ENCODE data around the gene TDRD1. TPM values are rescaled to one million over a fixed set of nuclear protein-coding genes. Genes with fewer than 3 reads are reported as not detected.

Gene TDRD1
- total and polyA plus RNA-seq, 3 experiments from 2014 or later = 0.13 to 0.16 (median 0.14) TPM

DNA sequence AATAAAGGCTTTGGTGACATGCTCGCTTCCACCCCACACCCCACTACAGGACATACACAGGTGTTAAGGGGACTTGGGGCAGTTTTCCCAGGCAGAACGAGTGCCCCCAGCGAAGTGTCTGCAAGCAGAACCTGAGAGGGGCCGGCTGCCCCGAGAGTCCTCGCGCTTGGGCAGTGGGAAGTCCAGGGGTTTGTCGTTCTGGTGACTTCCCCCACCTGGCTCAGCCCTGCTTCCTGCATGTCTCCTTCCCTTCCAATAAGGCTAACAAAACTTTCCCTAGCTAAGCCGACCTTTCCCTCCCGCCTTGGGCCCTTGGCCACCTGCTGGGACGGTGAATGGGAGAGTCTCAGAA is 60.8 kb downstream of the TDRD1 start:
- H3K27ac ChIP-seq (ENCODE audit: low read depth, low read length) = no peak overlapping the region
- DNase-seq = no peak
- no peaks in the 10 kb centered on the region for H3K9me3 ChIP-seq (ENCODE audit: low read length)
- no peaks in the 10 kb centered on the region for H3K36me3 Mint-ChIP-seq
- H3K9me3 Mint-ChIP-seq = no peaks in the 10 kb centered on the region
- H3K36me3 ChIP-seq (ENCODE audit: insufficient read depth, low read length) = no peaks in the 10 kb centered on the region
- ChIA-PET POLR2A (no interaction called here), CTCF (no interaction called here)
- no peaks in the 10 kb centered on the region for H3K4me1 ChIP-seq (ENCODE audit: insufficient read depth, low read length)
- no peak overlapping the region for H3K27ac Mint-ChIP-seq
- peaks cover 47 to 74% of the 10 kb centered on the region in 2 donors for H3K27me3 Mint-ChIP-seq
- peak overlapping the region in 3 of 7 donors; percentile 19 to 32 (median 20) for H3K4me3 Mint-ChIP-seq
- H3K4me1 Mint-ChIP-seq = peaks cover 4 to 14% (median 5%) of the 10 kb centered on the region in 3 donors
- no peak overlapping the region for H3K4me3 ChIP-seq (ENCODE audit: low read length)
- H3K27me3 ChIP-seq (ENCODE audit: insufficient read depth, low read length, poor library complexity, severe bottlenecking) = peaks cover 16% of the 10 kb centered on the region

DNA sequence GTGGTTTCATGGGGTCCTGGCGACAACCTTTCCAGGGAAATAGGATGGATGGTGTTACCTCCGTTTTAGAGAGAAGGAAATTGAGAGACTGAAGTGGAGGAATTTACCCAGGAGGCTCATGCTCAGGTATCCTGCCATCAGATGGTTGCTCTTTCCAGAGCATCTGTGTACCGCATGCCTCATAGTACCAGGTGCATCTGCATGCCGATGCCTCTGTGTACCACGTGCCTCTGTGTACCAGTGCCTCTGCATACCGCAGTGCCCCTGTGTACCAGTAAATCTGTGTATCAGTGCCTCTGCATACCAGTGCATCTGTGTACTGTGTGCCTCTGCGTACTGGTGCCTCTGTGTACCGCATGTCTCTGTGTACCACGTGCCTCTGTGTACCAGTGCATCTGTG is 63.1 kb downstream of the TDRD1 start:
- POLR2A ChIA-PET = no interaction called here
- no peak overlapping the region for H3K4me3 ChIP-seq (ENCODE audit: low read length)
- H3K9me3 ChIP-seq (ENCODE audit: low read length) = no peaks in the 10 kb centered on the region

DNA sequence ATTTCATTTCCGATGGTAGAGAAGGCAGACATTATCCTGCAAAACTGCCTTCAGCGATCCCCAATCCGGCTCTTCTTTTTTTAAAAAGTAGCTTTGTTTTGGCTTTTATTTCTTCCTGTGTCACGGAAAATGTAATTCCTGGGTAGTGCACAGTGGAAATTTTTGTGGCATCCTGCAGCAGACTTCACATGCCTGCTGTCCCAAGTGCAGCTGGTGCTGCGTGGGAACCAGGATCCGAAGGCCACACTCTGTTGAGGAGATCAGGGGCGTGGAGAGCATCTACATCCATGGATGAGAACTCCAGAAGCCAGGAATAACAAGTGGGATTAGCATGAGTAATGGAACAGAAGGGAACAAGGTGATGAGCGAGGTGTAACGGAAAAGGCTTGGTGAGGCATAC is 64.5 kb downstream of the TDRD1 start:
- no peak for DNase-seq
- H3K27me3 Mint-ChIP-seq = peaks cover 30 to 66% of the 10 kb centered on the region in 2 donors
- no peak overlapping the region for H3K27ac Mint-ChIP-seq
- Histone ChIP-seq H3K27ac (ENCODE audit: low read depth, low read length) (no peak overlapping the region), H3K4me3 (ENCODE audit: low read length) (no peak overlapping the region), H3K9me3 (ENCODE audit: low read length) (no peaks in the 10 kb centered on the region), H3K36me3 (ENCODE audit: insufficient read depth, low read length) (no peaks in the 10 kb centered on the region), H3K27me3 (ENCODE audit: insufficient read depth, low read length, poor library complexity, severe bottlenecking) (peaks cover 11% of the 10 kb centered on the region), H3K4me1 (ENCODE audit: insufficient read depth, low read length) (no peaks in the 10 kb centered on the region)
- no peaks in the 10 kb centered on the region for H3K36me3 Mint-ChIP-seq
- H3K4me1 Mint-ChIP-seq = peaks cover 4 to 16% (median 5%) of the 10 kb centered on the region in 3 donors
- H3K4me3 Mint-ChIP-seq = no peak overlapping the region
- no peaks in the 10 kb centered on the region for H3K9me3 Mint-ChIP-seq
- ChIA-PET CTCF (interaction anchor here (1.0 kb wide), 1 partner anchor 14 kb away, joined by 3 read pairs; no protein-coding TSS in a partner anchor), POLR2A (no interaction called here)

More for the DNA sequence above, 63.1 kb downstream of the TDRD1 start:
- Mint-ChIP-seq H3K36me3 (no peaks in the 10 kb centered on the region), H3K27me3 (peaks cover 39 to 75% of the 10 kb centered on the region in 2 donors), H3K27ac (no peak overlapping the region), H3K9me3 (no peaks in the 10 kb centered on the region), H3K4me1 (peaks cover 4 to 19% (median 5%) of the 10 kb centered on the region in 3 donors), H3K4me3 (no peak overlapping the region)
- Histone ChIP-seq H3K4me1 (ENCODE audit: insufficient read depth, low read length) (no peaks in the 10 kb centered on the region), H3K27ac (ENCODE audit: low read depth, low read length) (no peak overlapping the region), H3K27me3 (ENCODE audit: insufficient read depth, low read length, poor library complexity, severe bottlenecking) (peaks cover 16% of the 10 kb centered on the region), H3K36me3 (ENCODE audit: insufficient read depth, low read length) (no peaks in the 10 kb centered on the region)
- CTCF ChIA-PET = no interaction called here
- DNase-seq = no peak

DNA sequence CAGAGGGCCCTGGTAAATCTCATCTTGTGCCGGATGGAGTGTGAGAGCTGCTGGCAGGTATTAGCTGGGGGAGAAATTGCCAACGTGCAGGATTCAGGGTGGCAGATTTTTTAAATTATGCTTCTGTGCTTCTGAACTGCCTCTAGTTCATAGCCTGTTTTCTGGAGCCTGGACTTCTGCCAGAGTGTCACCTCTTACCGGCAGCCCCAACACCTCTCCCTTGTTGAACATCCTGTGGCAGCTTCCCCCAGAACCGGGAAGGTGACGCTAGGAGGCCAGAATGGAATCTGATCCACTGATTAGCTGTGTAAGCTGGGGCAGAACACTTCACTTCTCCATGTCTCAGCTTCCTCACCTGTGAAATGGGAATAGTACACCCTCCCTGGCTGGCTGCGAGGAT is 65.0 kb downstream of the TDRD1 start:
- no peaks in the 10 kb centered on the region for H3K4me1 ChIP-seq (ENCODE audit: insufficient read depth, low read length)
- ChIA-PET CTCF (interaction anchor here (1.0 kb wide), 1 partner anchor 15 kb away, joined by 3 read pairs; no protein-coding TSS in a partner anchor), POLR2A (no interaction called here)
- H3K36me3 ChIP-seq (ENCODE audit: insufficient read depth, low read length) = no peaks in the 10 kb centered on the region
- no peaks in the 10 kb centered on the region for H3K9me3 ChIP-seq (ENCODE audit: low read length)
- Mint-ChIP-seq H3K4me1 (peaks cover 0 to 12% (median under 1%) of the 10 kb centered on the region in 3 donors), H3K9me3 (no peaks in the 10 kb centered on the region), H3K36me3 (no peaks in the 10 kb centered on the region), H3K4me3 (no peak overlapping the region), H3K27ac (peak overlapping the region in 1 of 8 donors; percentile 47), H3K27me3 (peaks cover 28 to 62% of the 10 kb centered on the region in 2 donors)
- no peak for DNase-seq
- no peak overlapping the region for H3K27ac ChIP-seq (ENCODE audit: low read depth, low read length)
- H3K4me3 ChIP-seq (ENCODE audit: low read length) = no peak overlapping the region
- H3K27me3 ChIP-seq (ENCODE audit: insufficient read depth, low read length, poor library complexity, severe bottlenecking) = peaks cover 11% of the 10 kb centered on the region

DNA sequence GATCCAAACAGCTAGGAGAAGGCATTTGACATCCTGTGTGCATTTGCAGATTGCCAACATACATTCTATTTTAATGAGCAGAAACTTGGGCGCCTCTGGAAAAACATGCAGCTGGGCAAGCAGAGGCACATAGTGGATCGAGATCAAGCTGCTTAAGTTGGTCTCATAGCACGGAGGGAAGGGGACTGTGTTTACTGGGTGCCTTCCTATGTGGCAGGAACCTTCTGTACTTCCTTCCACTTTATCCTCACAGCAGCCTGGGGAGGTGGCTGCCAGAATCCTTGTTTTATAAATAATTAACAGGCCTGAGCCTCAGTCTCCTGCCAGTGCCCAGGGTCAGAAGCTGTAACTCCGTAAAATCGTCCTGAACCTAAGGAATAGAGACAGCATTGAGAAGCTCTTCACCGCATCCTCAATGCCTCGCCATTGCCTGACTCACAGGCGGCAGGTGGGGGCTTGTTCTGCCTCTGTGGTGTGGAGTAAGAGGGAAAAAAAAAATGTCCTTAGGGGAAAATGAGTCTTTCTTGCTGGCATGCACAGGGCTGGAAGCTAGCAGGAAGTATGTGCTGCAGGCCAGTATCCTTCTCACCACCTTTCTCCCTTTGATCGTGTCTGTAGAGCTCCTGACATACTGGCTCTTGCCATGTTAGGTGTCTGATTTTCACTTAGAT is 66.1 kb downstream of the TDRD1 start:
- CTCF ChIA-PET = no interaction called here
- POLR2A ChIA-PET = no interaction called here
- no peaks in the 10 kb centered on the region for H3K9me3 Mint-ChIP-seq

DNA sequence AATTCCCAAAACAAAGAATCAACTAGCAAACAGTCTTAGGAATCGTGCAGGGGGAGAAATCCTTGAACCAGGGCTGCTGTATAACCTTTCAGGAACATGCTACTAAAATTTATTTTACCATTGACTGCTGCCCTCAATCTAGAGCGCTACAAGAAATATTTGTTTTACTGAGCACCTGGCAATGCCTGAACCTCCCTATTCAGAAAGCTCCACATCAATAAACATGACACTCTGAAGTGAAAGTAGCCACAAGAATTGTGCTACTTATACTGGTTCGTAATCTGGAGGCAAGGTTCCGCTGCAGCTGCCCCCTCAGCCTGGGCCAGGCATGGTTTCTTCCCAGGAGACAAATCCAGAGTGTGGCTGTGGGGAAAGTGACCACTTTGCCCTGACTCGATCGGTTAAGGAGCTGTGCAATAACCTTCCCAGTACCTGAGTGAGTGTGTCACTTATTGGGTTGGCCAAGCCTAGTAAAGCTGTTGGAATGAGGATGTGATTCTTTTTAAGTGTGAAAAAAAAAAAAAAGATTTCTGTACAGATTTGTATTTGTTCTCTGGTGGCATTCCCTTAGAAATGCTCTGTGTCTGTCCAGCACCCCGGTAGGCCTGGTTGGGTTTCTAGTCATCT is 67.6 kb downstream of the TDRD1 start:
- Mint-ChIP-seq H3K27ac (peak overlapping the region in 1 of 8 donors; percentile 42), H3K4me3 (no peak overlapping the region), H3K27me3 (peaks cover 20 to 54% of the 10 kb centered on the region in 2 donors), H3K9me3 (no peaks in the 10 kb centered on the region), H3K4me1 (peaks cover 0 to 4% (median 0%) of the 10 kb centered on the region in 3 donors), H3K36me3 (no peaks in the 10 kb centered on the region)
- no peaks in the 10 kb centered on the region for H3K36me3 ChIP-seq (ENCODE audit: insufficient read depth, low read length)
- no peak for DNase-seq
- H3K4me3 ChIP-seq (ENCODE audit: low read length) = no peak overlapping the region
- H3K9me3 ChIP-seq (ENCODE audit: low read length) = no peaks in the 10 kb centered on the region
- ChIA-PET CTCF (no interaction called here), POLR2A (no interaction called here)
- H3K27ac ChIP-seq (ENCODE audit: low read depth, low read length) = no peak overlapping the region
- no peaks in the 10 kb centered on the region for H3K4me1 ChIP-seq (ENCODE audit: insufficient read depth, low read length)
- no peaks in the 10 kb centered on the region for H3K27me3 ChIP-seq (ENCODE audit: insufficient read depth, low read length, poor library complexity, severe bottlenecking)

More for the DNA sequence above, 66.1 kb downstream of the TDRD1 start:
- Histone ChIP-seq H3K27ac (ENCODE audit: low read depth, low read length) (no peak overlapping the region), H3K27me3 (ENCODE audit: insufficient read depth, low read length, poor library complexity, severe bottlenecking) (peaks cover 11% of the 10 kb centered on the region), H3K4me3 (ENCODE audit: low read length) (no peak overlapping the region), H3K4me1 (ENCODE audit: insufficient read depth, low read length) (no peaks in the 10 kb centered on the region), H3K9me3 (ENCODE audit: low read length) (no peaks in the 10 kb centered on the region), H3K36me3 (ENCODE audit: insufficient read depth, low read length) (no peaks in the 10 kb centered on the region)
- Mint-ChIP-seq H3K27ac (no peak overlapping the region), H3K4me3 (no peak overlapping the region), H3K36me3 (no peaks in the 10 kb centered on the region), H3K4me1 (peaks cover 0 to 7% (median 0%) of the 10 kb centered on the region in 3 donors), H3K27me3 (peaks cover 25 to 62% of the 10 kb centered on the region in 2 donors)
- DNase-seq = no peak

DNA sequence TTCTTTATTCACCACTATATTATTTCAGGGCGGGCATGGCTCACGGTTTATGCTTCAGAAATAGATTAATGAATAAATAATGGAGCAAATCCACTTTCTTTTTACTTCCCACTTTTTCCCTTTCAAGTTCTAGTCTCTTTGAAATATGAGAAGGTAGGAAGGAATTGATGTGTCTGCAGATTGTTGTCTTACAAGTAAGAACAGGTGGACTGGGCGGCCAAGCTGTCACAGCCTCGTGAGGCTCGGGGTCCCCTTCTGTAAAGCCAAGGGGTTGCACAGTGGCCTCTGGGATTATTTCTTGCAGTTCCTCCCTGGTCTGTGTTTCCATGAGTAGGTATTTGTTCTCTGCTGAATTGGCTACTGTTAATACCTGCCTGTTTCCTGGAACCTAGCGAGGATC is 71.1 kb downstream of the TDRD1 start:
- no peak for DNase-seq
- Mint-ChIP-seq H3K9me3 (no peaks in the 10 kb centered on the region), H3K4me1 (peaks cover 0 to 4% (median 0%) of the 10 kb centered on the region in 3 donors), H3K27ac (no peak overlapping the region), H3K4me3 (no peak overlapping the region), H3K36me3 (no peaks in the 10 kb centered on the region), H3K27me3 (peaks cover 8 to 44% of the 10 kb centered on the region in 2 donors)
- H3K9me3 ChIP-seq (ENCODE audit: low read length) = no peaks in the 10 kb centered on the region
- no peaks in the 10 kb centered on the region for H3K36me3 ChIP-seq (ENCODE audit: insufficient read depth, low read length)
- H3K27ac ChIP-seq (ENCODE audit: low read depth, low read length) = no peak overlapping the region
- no peaks in the 10 kb centered on the region for H3K4me1 ChIP-seq (ENCODE audit: insufficient read depth, low read length)
- no peaks in the 10 kb centered on the region for H3K27me3 ChIP-seq (ENCODE audit: insufficient read depth, low read length, poor library complexity, severe bottlenecking)
- H3K4me3 ChIP-seq (ENCODE audit: low read length) = no peak overlapping the region
- POLR2A ChIA-PET = no interaction called here
- CTCF ChIA-PET = no interaction called here

DNA sequence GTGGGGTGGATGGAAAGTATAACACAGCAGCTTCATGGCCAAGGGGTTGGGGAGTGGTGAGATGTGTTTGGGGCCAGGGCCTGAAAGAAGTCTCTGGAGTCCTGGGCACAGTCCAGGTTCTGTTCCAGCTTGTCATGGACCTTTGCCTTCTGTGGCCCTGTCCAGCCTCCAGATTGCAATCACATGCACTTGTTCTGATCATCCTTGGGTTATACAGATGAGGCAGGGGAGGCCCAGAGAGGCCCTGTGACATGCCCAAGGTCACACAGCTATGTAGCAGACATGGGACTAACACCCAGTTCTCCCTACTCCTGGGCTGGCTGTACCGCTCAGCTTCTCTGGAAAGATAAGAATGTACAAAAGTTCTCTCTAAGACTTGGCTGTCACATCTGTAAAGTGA is 71.6 kb downstream of the TDRD1 start:
- Mint-ChIP-seq H3K36me3 (no peaks in the 10 kb centered on the region), H3K4me3 (no peak overlapping the region), H3K27me3 (peaks cover 8 to 45% of the 10 kb centered on the region in 2 donors), H3K4me1 (peaks cover 0 to 4% (median 0%) of the 10 kb centered on the region in 3 donors), H3K27ac (no peak overlapping the region), H3K9me3 (no peaks in the 10 kb centered on the region)
- H3K4me1 ChIP-seq (ENCODE audit: insufficient read depth, low read length) = no peaks in the 10 kb centered on the region
- ChIA-PET CTCF (no interaction called here), POLR2A (no interaction called here)
- no peak overlapping the region for H3K4me3 ChIP-seq (ENCODE audit: low read length)
- no peaks in the 10 kb centered on the region for H3K36me3 ChIP-seq (ENCODE audit: insufficient read depth, low read length)
- no peak overlapping the region for H3K27ac ChIP-seq (ENCODE audit: low read depth, low read length)
- no peaks in the 10 kb centered on the region for H3K27me3 ChIP-seq (ENCODE audit: insufficient read depth, low read length, poor library complexity, severe bottlenecking)
- DNase-seq = no peak
- H3K9me3 ChIP-seq (ENCODE audit: low read length) = no peaks in the 10 kb centered on the region

Data from CD8-positive, alpha-beta memory T cell (primary cell).